Measurements from ENCODE around the gene MRPL14. TPM values are rescaled to one million over a fixed set of nuclear protein-coding genes. Genes with fewer than 3 reads are reported as not detected.
A peak's percentile ranks its signal among the peaks of the same experiment; 100 is the strongest.

The MRPL14 gene
- total and polyA plus RNA-seq, 9 of the 15 experiments (the other 6 are each of a cell fraction or from before 2014, with no cell fraction given), result 126 to 424 (median 165) TPM

DNA sequence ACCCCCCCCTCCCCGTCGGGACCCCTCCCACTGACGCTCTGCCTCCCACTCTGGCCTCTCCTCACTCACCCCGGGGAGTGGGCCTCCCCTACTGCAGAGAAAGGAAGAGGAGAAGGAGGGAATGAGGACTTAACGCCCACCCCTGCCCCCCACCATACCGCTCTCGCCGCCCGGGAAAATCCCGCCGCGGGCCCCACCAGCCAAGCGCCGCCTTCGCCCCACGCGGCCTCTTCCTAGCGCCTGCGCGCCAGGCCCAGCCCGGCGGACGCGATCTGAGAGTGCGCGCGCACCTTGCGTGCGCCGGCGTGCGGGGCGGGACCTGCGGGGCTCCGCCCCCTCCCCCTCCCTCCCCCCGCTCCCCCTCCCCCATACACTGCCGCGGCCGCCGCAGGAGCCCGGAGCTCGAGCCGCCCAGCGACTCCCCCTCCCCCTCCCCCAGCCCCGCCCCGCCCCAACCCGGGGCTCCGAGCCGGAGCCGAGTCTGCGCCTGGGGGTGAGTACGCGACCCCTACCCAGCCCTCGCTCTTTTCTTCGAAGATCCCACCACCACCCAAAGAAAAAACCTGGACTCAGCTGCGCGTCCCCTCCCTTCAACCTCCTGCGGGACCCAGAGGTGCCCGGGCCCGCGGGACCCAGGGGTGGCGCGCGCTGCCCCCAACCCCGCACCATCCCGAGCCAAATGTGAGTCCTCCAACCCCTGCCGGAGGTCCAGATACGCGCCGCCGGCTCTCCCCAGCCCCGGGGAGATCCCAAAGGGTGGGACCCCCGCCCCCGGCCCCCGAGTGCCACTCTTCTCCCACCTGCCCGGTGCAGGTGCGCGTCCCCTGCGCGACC, at the start of gene MRPL14, which contains the start of gene TMEM63B (continued):
- TF ChIP-seq, protein P1, sequence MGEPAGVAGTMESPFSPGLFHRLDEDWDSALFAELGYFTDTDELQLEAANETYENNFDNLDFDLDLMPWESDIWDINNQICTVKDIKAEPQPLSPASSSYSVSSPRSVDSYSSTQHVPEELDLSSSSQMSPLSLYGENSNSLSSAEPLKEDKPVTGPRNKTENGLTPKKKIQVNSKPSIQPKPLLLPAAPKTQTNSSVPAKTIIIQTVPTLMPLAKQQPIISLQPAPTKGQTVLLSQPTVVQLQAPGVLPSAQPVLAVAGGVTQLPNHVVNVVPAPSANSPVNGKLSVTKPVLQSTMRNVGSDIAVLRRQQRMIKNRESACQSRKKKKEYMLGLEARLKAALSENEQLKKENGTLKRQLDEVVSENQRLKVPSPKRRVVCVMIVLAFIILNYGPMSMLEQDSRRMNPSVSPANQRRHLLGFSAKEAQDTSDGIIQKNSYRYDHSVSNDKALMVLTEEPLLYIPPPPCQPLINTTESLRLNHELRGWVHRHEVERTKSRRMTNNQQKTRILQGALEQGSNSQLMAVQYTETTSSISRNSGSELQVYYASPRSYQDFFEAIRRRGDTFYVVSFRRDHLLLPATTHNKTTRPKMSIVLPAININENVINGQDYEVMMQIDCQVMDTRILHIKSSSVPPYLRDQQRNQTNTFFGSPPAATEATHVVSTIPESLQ (CRISPR knock-in tag; IDR thresholded peaks at IDR 0.05), result 0 out of 2 replicates have a peak, but pooled peaks have one; percentile 51
- TF ChIP-seq, protein P2, sequence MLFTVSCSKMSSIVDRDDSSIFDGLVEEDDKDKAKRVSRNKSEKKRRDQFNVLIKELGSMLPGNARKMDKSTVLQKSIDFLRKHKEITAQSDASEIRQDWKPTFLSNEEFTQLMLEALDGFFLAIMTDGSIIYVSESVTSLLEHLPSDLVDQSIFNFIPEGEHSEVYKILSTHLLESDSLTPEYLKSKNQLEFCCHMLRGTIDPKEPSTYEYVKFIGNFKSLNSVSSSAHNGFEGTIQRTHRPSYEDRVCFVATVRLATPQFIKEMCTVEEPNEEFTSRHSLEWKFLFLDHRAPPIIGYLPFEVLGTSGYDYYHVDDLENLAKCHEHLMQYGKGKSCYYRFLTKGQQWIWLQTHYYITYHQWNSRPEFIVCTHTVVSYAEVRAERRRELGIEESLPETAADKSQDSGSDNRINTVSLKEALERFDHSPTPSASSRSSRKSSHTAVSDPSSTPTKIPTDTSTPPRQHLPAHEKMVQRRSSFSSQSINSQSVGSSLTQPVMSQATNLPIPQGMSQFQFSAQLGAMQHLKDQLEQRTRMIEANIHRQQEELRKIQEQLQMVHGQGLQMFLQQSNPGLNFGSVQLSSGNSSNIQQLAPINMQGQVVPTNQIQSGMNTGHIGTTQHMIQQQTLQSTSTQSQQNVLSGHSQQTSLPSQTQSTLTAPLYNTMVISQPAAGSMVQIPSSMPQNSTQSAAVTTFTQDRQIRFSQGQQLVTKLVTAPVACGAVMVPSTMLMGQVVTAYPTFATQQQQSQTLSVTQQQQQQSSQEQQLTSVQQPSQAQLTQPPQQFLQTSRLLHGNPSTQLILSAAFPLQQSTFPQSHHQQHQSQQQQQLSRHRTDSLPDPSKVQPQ (CRISPR knock-in tag; IDR thresholded peaks at IDR 0.05; ENCODE audit: borderline replicate concordance), result no peak
- TF ChIP-seq JUND (IDR thresholded peaks at IDR 0.05; ENCODE audit: borderline replicate concordance, low read depth, low read length) (peak; percentile 4; the same call in 1 of the 2 replicates), JUND (tag; IDR thresholded peaks at IDR 0.05; ENCODE audit: borderline replicate concordance, low read depth, low read length) (no peak), RBM15 (IDR thresholded peaks at IDR 0.05; ENCODE audit: insufficient read depth, low read length) (0 out of 2 replicates have a peak, but pooled peaks have one; percentile 7), MYBL2 (IDR thresholded peaks at IDR 0.05; ENCODE audit: low read depth) (no peak), MYBL2 (CRISPR knock-in tag; IDR thresholded peaks at IDR 0.05; ENCODE audit: borderline replicate concordance) (no peak), CREM (IDR thresholded peaks at IDR 0.05; ENCODE audit: low read depth) (peak; percentile 25; the same call in 1 of the 2 replicates), YY1 (IDR thresholded peaks at IDR 0.05; ENCODE audit: borderline replicate concordance in 1 of 3, control insufficient read depth in 1 of 3, extremely low read depth in 1 of 3, insufficient read depth in 3 of 3, insufficient read length in 1 of 3, insufficient replicate concordance in 2 of 3, low read depth in 1 of 3, low read length in 2 of 3) (peak in 2 of 3 experiments; percentile 19 to 43)
- TF ChIP-seq, protein P3, sequence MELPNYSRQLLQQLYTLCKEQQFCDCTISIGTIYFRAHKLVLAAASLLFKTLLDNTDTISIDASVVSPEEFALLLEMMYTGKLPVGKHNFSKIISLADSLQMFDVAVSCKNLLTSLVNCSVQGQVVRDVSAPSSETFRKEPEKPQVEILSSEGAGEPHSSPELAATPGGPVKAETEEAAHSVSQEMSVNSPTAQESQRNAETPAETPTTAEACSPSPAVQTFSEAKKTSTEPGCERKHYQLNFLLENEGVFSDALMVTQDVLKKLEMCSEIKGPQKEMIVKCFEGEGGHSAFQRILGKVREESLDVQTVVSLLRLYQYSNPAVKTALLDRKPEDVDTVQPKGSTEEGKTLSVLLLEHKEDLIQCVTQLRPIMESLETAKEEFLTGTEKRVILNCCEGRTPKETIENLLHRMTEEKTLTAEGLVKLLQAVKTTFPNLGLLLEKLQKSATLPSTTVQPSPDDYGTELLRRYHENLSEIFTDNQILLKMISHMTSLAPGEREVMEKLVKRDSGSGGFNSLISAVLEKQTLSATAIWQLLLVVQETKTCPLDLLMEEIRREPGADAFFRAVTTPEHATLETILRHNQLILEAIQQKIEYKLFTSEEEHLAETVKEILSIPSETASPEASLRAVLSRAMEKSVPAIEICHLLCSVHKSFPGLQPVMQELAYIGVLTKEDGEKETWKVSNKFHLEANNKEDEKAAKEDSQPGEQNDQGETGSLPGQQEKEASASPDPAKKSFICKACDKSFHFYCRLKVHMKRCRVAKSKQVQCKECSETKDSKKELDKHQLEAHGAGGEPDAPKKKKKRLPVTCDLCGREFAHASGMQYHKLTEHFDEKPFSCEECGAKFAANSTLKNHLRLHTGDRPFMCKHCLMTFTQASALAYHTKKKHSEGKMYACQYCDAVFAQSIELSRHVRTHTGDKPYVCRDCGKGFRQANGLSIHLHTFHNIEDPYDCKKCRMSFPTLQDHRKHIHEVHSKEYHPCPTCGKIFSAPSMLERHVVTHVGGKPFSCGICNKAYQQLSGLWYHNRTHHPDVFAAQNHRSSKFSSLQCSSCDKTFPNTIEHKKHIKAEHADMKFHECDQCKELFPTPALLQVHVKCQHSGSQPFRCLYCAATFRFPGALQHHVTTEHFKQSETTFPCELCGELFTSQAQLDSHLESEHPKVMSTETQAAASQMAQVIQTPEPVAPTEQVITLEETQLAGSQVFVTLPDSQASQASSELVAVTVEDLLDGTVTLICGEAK (IDR thresholded peaks at IDR 0.05), result no peak
- TF ChIP-seq, protein P3 (CRISPR knock-in tag; IDR thresholded peaks at IDR 0.05), result no peak

Data from K562 (cell line).